HG03378 (cell line): ENCODE data around the gene CFAP92.
"Not testable (repeated sequence)": the region's sequence is repeated elsewhere in the genome, so short reads cannot be mapped to it uniquely, and the experiment has no call there.

Experiments
- ATAC-seq: cut with Tn5 transposase; IDR thresholded peaks from one replicate; pipeline ENCODE4 v1.9.1; 2021; ENCODE audit warnings: mild to moderate bottlenecking, moderate library complexity; ENCODE audit not compliant: unreplicated experiment

Gene CFAP92

DNA sequence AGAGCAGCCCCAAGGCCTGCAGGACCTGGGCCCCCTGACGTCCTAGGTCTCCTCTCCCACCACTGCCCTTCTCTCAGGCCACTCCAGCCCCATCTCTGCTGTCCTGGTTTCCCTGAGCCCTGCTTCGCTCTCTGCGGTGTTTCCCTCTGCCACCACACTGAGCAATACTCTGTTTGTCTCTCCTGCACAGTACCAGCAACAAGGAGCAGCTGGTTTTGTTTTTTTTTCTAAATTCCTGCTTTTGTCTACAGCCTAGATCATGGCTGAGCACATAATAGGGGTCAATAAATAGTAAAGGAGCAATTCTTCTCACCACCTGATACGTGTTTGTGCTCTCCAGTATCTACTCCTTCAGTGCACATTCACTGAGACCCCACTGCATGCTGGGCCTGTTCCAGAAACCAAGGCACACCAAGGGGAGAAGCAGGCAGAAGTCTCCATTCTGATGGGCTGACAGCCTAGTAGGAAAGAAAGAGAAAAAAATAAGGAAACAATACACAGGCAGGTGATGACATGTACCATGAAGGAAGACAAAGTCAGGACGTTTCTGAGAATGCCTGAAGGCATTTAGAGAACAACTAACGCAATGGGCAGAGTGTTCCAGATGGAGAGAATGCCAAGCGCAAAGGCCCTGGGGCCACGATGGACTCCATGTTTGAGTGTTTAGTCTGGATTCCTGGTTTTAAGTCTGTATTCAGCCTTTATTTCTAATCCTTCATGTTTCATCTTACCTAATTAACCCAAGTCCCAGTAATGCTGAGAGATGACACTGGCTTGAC is 120.4 kb downstream of the CFAP92 start:
- no peak for ATAC-seq

DNA sequence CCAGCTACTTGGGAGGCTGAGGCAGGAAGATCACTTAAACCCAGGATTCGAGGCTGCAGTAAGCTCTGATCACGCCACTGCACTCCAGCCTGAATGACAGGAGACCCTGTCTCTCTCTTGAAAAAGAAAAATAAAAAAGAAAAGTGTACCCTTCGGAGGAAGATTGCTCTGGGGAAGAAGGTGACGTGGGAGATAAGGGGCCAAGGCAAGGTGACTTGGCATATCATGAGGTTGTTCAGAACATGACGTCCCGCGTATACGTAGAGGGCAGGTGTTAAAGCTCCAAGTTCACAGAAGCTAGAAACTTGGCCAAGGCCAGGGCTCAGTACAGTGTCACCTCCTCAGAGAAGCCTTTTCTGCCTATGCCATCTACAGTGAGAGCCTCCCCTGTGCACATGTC is 121.1 kb downstream of the CFAP92 start:
- ATAC-seq: no peak

DNA sequence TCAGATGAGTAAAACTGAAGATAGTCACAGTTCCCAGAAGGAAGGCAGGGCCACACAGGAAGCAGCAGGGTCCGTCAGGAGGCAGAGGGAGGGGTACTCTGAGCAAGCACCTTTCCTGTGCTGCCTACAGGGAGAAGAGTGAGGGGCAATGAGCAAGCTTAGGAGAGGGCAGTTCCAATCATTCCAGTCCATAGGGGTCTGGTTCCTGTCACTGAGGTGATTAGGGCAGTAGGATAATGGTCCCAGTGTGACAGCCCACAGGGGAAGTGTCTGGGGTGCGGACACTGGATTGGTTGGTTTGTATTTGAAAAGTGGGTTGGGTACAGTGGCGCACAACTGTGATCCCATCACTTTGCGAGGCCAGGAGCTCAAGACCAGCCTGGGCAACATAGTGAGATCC is 121.6 kb downstream of the CFAP92 start:
- ATAC-seq: no peak

DNA sequence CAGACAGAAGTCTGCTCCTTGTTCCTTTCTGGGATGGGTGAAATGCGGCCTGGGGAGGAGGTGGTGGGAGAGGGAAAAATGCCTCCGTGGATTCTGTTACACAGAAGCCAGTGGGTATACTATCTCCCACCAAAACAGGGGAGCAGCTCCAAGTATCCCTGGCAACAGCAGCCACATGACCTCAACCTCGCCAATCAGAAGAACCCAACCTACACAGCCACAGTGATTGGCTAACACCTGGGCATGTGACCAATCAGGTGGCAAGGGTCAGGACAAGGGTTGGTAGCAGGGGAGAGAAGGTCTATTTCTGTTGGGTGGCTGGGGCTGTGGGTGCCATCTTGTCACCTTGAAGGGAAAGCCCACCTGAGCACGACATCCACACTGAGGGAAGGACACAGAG is 123.5 kb downstream of the CFAP92 start:
- no peak for ATAC-seq

DNA sequence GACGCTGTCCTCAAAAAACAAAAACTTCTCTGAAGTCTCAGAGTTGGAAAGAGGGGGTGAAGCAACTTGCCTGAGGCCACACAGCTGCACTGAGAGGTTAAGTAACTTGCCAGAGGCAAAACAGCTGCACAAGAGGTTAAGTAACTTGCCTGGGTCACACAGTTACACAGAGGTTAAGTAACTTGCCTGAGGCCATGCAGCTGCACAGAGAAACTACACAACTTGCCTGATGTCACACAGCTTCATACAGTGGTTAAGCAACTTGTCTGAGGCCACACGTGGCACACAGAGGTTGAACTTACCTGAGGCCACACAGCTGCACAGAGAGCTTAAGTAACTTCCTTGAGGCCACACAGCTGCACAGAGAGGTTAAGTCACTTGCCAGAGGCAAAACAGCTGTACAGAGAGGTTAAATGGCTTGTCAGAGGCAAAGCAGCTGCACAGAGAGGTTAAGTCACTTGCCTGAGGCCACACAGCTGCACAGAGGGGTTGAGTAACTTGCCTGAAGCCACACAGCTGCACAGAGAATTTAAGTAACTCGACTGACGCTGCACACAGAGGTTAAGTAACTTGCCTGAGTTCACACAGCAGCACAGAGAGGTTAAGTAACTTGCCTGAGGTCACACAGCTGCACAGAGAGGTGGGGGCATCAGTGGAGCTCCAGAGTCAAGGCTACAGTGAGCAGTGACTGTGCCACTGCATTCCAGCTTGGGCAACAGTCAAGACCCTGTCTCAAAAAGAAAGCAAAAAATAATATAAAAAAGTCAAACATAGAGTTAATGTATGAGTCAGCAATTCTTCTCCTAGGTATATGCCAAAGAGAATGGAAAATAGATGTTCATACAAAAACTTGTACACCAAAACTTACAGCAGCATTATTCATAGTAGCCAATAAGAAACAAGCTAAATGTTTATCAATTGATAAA is 126.4 kb downstream of the CFAP92 start:
- ATAC-seq: no peak

DNA sequence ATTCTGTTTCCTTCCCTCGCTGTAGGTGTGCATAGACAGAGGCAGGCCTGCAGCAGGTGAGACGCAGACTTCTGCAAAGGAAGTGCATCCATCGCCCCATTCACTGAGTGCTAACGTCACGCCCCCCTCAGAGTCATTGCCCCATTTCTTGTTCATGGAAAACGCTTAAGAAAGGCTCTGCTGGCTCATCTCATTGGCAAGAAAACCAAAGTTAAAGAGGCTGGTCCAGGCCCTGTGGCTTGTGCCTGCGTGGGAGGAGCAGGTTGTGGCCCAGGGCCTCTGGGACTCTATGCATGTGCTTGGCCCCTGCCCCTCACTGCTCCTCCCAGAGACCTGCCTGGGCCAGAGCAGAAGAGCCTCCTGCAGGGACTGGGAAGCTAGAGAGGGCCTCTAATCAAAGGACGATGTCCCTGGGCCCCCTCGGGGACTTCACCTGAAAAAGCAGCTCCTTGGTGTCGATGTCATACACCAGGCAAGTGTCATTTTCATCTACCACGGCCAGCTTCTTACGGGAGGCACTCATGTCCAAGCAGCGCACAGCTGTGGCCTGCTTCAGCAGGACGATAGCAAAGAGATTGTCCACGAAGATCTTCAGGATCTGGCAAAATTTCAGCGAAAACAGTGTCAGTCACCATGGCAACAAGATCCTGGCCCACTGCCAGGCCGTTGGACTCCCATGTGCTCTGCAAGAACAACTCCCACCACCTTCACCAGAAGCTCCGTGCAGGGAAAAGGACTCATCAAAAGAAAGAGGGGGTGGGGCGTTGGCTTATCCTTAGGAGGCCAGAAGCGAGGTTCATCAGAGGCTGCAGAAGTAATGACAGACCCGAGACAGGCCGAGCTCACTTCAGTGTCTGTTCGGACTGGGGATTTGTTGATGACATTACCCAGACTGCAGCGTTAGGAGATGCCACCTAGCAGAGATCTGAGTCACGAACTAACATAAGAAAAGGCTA is 128.7 kb downstream of the CFAP92 start:
- ATAC-seq: not testable (repeated sequence)

DNA sequence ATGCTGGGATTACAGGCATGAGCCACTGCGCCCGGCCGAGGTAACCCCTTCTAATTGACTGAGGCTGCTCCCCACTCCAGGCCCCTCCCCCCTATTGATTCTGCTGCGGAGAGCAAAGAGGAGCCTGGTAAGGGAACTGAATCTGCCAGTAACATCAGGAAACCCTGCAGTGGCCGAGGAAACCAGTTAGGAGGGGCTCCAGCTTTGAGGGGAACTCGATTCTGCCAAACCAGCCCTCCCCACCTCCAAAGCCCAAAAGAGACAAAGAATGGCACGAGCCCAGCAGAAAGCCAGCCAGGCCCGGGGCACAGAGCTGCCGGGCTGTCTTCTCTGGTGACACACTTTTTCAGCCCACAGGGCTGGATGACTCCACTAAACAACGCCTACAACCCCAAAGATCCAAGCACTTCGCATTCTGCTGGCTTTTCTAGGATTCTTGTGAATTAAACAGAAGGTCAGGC is 129.5 kb downstream of the CFAP92 start:
- ATAC-seq: no peak

DNA sequence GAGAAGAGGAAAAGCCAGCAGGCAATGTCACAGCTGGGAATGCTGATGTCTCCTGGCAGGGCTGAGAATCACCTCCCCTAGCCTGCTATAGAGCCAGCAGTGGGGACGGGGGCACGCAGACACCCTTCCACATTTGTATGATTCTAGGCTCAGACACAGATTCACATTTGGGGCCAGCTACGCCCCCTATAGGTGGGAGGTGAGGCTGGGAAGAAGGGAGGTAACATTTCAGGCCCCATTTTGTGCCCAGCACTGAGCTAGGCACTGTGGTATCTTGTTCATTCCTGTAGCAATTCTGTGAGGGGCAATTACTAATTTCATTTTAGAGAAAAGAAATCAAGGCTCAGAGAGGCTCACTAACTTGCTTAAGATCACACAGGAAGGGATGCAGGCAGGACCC is 130.3 kb downstream of the CFAP92 start:
- ATAC-seq: no peak

DNA sequence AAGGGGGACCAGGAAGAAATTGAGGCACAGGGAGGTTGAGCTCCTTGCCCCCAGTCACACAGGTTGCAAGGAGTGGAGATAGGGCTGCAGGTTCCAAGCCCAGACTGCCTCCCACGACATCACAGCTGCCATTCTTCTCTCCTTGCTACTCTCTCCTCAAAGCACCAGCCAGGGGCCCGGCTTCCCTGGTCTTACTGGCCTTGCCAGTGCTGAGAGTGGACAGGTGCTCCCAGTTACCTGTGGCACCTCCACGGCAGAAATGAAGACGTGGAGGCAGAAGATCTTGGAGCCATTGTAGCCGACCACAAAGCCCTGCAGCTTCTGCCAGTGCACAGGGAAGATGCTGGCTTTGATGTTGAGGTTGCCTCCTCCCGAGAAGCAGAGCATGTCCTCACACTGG is 132.4 kb downstream of the CFAP92 start:
- ATAC-seq: no peak
